ENCODE data around the gene TMEM88. TPM values are rescaled to one million over a fixed set of nuclear protein-coding genes. Genes with fewer than 3 reads are reported as not detected.

Gene TMEM88
- total and polyA plus RNA-seq, 2 of the 13 experiments (the other 11 are each of a cell fraction or from before 2014, with no cell fraction given): 0.31 to 0.66 TPM

GRCh38 chr17:7848739-7849129 is 6.1 kb upstream of the TMEM88 start:
- Histone ChIP-seq H3K27ac (ENCODE audit: extremely low read length, insufficient read depth, low read length) (no peak overlapping the region), H3K36me3 (replicated peaks in 1 of 2; ENCODE audit: control insufficient read depth in 1 of 2, insufficient read depth in 2 of 2, low read length in 2 of 2) (peaks cover 42 to 55% of the 10 kb centered on the region in 2 experiments), H3K4me3 (replicated peaks in 1 of 3; ENCODE audit: insufficient read depth in 1 of 3, low read depth in 2 of 3, low read length in 3 of 3) (no peak overlapping the region), H3K9me3 (ENCODE audit: low read length) (no peaks in the 10 kb centered on the region), H3K4me2 (ENCODE audit: low read depth, low read length) (no peak overlapping the region), H3K79me2 (ENCODE audit: insufficient read depth, low read length) (peaks cover 18% of the 10 kb centered on the region), H3K4me1 (ENCODE audit: insufficient read depth, low read length) (peaks cover 9% of the 10 kb centered on the region), H2AFZ (ENCODE audit: low read length) (no peak overlapping the region), H3K27me3 (ENCODE audit: control insufficient read depth in 1 of 2, insufficient read depth in 2 of 2, low read length in 2 of 2) (no peaks in the 10 kb centered on the region), H4K20me1 (ENCODE audit: insufficient read depth, low read length) (peaks cover 24% of the 10 kb centered on the region), H3K9ac (ENCODE audit: insufficient read depth, low read depth, low read length) (no peak overlapping the region)
- ChIA-PET CTCF (ENCODE audit: low intra/inter-chr PET ratio, low total read pairs) (no interaction called here), POLR2A (interaction anchor here (1.8 to 2.2 kb wide), 2 partner anchors 13 to 16 kb away, joined by 5 read pairs; no protein-coding TSS in a partner anchor)
- in situ Hi-C loops (cut with HindIII; ENCODE audit: extremely low pct_ligation_motif_present, low pct_unique_long_range_greater_than_20kb): loop anchor here (10.0 kb wide), 1 partner anchor 274 kb away; the partner anchor contains the start of gene CD68
- TF ChIP-seq ZNF354B (CRISPR knock-in tag; IDR thresholded peaks at IDR 0.05) (no peak), HNRNPK (IDR thresholded peaks at IDR 0.05; ENCODE audit: low read depth, low read length, poor library complexity, severe bottlenecking) (peak; percentile 52), POLR2A (IDR thresholded peaks at IDR 0.05; ENCODE audit: insufficient read depth in 1 of 2, low read depth in 2 of 2, low read length in 2 of 2) (0 out of 4 replicates have a peak, but pooled peaks of 1 of the 2 experiments have one; percentile 33), ZNF326 (CRISPR knock-in tag; IDR thresholded peaks at IDR 0.05; ENCODE audit: borderline replicate concordance) (no peak)
- DNase-seq (ENCODE audit: low spot score) (no peak), FAIRE-seq (no peak), ATAC-seq (no peak)
- no TSS peak for BruUV-seq (replicated peaks)
- intact Hi-C loops (cut with micrococcal nuclease; ENCODE audit: unreplicated experiment): no loop called here
- 97% methylated on average over 16 of the region's 21 CpGs for WGBS (ENCODE audit: low lambda C conversion rate)

- ChIA-PET CTCF (ENCODE audit: low intra/inter-chr PET ratio, low total read pairs) (no interaction called here), POLR2A (interaction anchor here (1.5 to 2.2 kb wide), 2 partner anchors 12 to 14 kb away, joined by 5 read pairs; no protein-coding TSS in a partner anchor)
- intact Hi-C loops (cut with micrococcal nuclease; ENCODE audit: unreplicated experiment): no loop called here
- H3K4me1 ChIP-seq (ENCODE audit: insufficient read depth, low read length): peaks cover 9% of the 10 kb centered on the region
- H3K79me2 ChIP-seq (ENCODE audit: insufficient read depth, low read length): peaks cover 15% of the 10 kb centered on the region
- H3K36me3 ChIP-seq (replicated peaks in 1 of 2; ENCODE audit: control insufficient read depth in 1 of 2, insufficient read depth in 2 of 2, low read length in 2 of 2): peaks cover 42 to 55% of the 10 kb centered on the region in 2 experiments
- DNase-seq (ENCODE audit: low spot score) (no peak), ATAC-seq (no peak), FAIRE-seq (no peak)
- H2AFZ ChIP-seq (ENCODE audit: low read length): no peak overlapping the region
- H3K9ac ChIP-seq (ENCODE audit: insufficient read depth, low read depth, low read length): no peak overlapping the region
- no peak overlapping the region for H3K27ac ChIP-seq (ENCODE audit: extremely low read length, insufficient read depth, low read length)
- in situ Hi-C loops (cut with HindIII; ENCODE audit: extremely low pct_ligation_motif_present, low pct_unique_long_range_greater_than_20kb): loop anchor here (10.0 kb wide), 1 partner anchor 274 kb away; the partner anchor contains the start of gene CD68
- no peaks in the 10 kb centered on the region for H3K27me3 ChIP-seq (ENCODE audit: control insufficient read depth in 1 of 2, insufficient read depth in 2 of 2, low read length in 2 of 2)
- no TSS peak for BruUV-seq (replicated peaks)
- H3K4me2 ChIP-seq (ENCODE audit: low read depth, low read length): no peak overlapping the region
- no peak overlapping the region for H3K4me3 ChIP-seq (replicated peaks in 1 of 3; ENCODE audit: insufficient read depth in 1 of 3, low read depth in 2 of 3, low read length in 3 of 3)
- peaks cover 22% of the 10 kb centered on the region for H4K20me1 ChIP-seq (ENCODE audit: insufficient read depth, low read length)
- WGBS (ENCODE audit: low lambda C conversion rate): 95% methylated on average over 22 of the region's 35 CpGs
- no peaks in the 10 kb centered on the region for H3K9me3 ChIP-seq (ENCODE audit: low read length)
- TF ChIP-seq MIER3 (CRISPR knock-in tag; IDR thresholded peaks at IDR 0.05; ENCODE audit: borderline replicate concordance) (no peak), SPEN (CRISPR knock-in tag; IDR thresholded peaks at IDR 0.05; ENCODE audit: low read depth) (no peak), SSRP1 (CRISPR knock-in tag; IDR thresholded peaks at IDR 0.05) (peak; percentile 74; the same call in 1 of the 2 replicates), AGO2 (optimal IDR thresholded peaks at IDR 0.05; ENCODE audit: low read depth, low read length) (peak; percentile 79), ARID4A (CRISPR knock-in tag; IDR thresholded peaks at IDR 0.05; ENCODE audit: borderline replicate concordance) (no peak), ZNF772 (CRISPR knock-in tag; IDR thresholded peaks at IDR 0.05) (no peak), ZNF362 (CRISPR knock-in tag; IDR thresholded peaks at IDR 0.05; ENCODE audit: borderline replicate concordance) (no peak), RELA (CRISPR knock-in tag; IDR thresholded peaks at IDR 0.05) (no peak), RBFOX2 (IDR thresholded peaks at IDR 0.05; ENCODE audit: low read depth, low read length) (peak; percentile 81)
Observed at GRCh38 chr17:7849130-7849750, 5.6 kb upstream of the TMEM88 start.

Data from HepG2 (cell line).